Measurements from ENCODE around the gene GRAP2.
"Not testable (repeated sequence)": the region's sequence is repeated elsewhere in the genome, so short reads cannot be mapped to it uniquely, and the experiment has no call there.

Gene GRAP2

GRCh38 chr22:39900306-39901227, at the start of gene GRAP2:
Gene GRAP2 (plus strand): TSS chr22:39901084. CDS start chr22:39947107, 46,023 bp downstream.
- DNase-seq, result no peak

DNA sequence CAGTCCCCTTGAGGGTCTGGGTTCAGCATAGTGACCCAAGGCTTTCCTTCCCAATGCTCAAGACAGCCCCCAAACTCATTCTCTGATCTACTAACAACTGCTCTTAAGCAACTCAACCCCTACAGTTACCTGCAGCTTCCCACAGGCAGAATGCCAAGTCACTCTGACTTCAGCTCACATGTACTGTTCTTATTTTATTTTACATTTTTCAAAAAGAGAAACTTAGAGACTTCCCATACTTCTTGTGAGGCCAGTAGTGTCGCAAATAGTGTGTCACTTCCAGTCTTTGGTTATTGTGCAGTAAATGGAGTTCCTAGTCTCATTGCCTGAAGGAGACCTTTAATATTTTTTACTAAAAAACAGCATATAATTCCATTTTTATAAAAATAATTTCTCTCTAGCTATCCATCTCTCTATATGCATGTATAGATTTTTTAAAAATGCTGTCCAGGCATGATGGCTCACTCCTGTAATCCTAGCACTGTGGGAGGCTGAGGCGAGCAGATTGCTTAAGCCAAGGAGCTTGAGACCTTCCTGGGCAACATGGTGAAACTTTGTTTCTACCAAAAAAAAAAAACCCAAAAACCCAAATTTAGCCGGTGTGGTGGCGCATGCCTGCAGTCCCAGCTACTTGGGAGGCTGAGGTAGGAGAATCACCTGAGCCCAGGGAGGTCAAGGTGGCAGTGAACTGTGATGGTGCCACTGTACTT, 49.1 kb upstream of the GRAP2 start:
- no peak for DNase-seq

GRCh38 chr22:39852799-39853198, 48.1 kb upstream of the GRAP2 start:
- no peak for DNase-seq

GRCh38 chr22:39856588-39856987, 44.3 kb upstream of the GRAP2 start:
- no peak for DNase-seq

GRCh38 chr22:39859903-39860588, 40.8 kb upstream of the GRAP2 start:
- DNase-seq, result no peak

DNA sequence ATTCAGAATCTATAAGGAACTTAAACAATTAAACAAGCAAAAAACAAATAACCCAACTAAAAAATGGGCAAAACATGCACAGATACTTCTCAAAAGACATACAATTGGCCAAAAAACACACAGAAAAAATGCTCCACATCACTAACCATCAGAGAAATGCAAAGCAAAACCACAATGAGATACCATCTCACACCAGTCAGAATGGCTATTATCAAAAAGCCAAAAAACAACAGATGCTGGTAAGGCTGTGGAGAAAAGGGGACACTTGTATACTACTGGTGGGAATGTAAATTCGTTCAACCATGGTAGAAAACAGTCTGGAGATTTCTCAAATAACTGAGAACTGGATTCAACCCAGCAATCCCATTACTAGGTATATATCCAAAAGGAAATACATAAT, 32.1 kb upstream of the GRAP2 start:
- DNase-seq, result no peak

- not testable (repeated sequence) for DNase-seq
Measured at GRCh38 chr22:39869797-39870196, 31.1 kb upstream of the GRAP2 start.

- DNase-seq, result no peak
Measured at GRCh38 chr22:39871008-39871798, 29.7 kb upstream of the GRAP2 start.

DNA sequence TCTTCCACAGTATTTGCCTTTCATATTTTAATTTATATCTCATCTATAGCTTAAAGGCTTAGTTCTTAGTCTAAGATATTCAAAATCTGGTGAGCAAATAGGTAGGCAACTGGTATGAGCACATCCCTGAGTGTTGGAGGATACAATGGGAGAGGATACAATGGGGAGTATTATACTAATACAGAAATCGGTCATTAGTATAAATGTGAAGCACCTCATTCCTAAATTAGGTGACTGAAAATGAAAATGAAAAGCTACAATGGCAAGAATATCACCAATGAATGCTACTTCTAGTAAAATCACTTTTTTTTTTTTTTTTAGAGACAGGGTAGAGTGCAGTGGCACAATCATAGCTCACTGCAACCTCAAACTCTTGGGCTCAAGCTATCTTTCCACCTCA, 28.3 kb upstream of the GRAP2 start:
- no peak for DNase-seq

DNA sequence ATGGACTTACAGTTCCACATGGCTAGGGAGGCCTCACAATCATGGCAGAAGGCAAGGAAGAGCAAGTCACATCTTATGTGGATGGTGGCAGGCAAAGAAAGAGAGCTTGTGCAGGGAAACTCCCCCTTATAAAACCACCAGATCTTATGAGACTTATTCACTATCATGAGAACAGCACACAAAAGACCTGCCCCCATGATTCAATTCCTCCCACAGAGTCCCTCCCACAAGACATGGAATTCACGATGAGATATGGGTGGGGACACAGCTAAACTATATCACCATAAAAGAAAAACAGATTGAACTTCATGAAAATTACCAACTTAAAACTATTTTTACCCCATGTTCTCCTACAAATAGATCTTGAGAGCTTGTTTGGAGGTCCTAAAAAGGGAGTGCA, 26.9 kb upstream of the GRAP2 start:
- DNase-seq, result no peak

DNA sequence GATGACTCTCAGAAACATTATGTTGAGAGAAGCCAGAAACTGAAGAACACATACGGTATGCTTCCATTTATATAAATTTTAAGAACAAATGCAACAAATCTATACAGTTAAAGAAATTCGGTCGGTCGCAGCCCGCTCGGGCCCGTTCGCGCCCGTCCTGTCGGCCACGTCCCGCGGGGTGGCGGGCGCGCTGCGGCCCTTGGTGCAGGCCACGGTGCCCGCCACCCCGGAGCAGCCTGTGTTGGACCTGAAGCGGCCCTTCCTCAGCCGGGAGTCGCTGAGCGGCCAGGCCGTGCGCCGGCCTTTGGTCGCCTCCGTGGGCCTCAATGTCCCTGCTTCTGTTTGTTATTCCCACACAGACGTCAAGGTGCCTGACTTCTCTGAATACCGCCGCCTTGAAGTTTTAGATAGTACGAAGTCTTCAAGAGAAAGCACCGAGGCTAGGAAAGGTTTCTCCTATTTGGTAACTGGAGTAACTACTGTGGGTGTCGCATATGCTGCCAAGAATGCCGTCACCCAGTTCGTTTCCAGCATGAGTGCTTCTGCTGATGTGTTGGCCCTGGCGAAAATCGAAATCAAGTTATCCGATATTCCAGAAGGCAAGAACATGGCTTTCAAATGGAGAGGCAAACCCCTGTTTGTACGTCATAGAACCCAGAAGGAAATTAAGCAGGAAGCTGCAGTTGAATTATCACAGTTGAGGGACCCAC, 25.6 kb upstream of the GRAP2 start:
- not testable (repeated sequence) for DNase-seq

DNA sequence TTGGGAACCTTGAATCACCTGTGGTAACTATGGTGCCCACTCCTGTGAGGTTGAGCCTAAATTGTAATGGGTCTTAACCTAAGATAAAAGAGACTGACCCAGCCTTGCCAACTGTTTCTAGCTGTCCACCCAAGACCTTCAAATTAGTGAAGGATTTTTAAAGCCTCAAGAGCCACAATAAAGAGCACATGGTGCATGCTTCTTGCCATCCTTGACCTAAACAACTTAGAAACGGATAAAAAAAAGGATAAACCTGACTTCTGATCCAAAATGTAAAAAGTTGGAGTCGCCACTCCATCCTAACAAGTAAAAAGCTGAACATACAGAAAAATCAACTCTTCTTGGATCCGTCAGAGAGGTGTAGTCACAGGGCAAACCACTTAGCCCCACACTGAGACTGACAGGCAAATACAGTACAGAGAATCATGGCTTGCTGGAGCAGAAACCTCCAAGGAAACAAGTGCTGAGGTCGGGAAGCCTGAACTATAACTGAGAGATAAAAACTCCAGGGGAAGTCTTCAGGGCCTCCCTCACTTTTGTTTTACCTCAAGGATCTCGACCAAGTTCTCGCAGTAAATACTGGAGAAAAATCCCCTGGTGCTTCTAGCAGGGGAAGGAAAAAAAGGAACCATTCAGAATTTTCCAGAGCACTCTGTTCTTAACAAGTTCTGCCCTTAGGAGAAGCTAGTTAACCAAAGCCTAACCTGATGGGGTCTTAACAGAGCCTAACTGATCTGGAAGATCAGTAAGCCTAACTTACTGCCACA, 23.6 kb upstream of the GRAP2 start:
- no peak for DNase-seq

DNA sequence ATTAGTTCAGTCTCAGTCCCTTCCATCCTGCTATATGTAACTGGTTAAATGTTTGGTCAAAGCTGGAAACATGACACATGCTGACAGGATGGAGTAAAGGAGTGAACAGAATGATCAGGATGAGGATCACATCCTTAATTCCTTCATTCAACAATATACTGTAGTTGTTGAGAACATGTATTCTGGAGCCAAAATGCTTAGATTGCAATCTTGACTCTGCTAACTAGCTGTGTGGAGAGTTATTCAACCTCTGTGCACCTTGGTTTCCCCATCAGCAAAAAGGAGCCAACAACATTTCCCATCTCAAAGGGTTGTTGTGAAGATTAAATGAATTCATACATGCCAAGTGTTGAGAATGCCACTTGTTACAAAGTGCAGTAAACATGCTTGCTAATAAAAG, 20.2 kb upstream of the GRAP2 start:
- no peak for DNase-seq

GRCh38 chr22:39883057-39883456, 17.8 kb upstream of the GRAP2 start:
- DNase-seq, result no peak

DNA sequence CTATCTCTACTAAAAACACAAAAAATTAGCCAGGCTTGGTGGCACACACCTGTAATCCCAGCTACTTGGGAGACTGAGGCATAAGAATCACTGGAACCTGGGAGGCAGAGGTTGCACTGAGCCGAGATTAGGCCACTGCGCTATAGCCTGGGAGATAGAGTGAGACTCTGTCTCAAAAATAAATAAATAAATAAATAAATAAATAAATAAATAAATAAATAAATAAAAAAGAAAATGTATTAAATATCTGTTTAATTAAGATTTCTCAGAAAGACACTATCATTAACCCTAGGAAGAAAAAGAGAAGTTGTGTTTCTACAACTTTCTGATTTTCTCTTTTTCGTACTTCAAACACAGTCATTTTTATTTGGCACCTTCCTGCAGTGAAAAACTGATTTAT, 11.0 kb upstream of the GRAP2 start:
- DNase-seq, result not testable (repeated sequence)

GRCh38 chr22:39893526-39893925, 7.4 kb upstream of the GRAP2 start, which contains the start of gene ENTHD1:
Gene ENTHD1 (minus strand): TSS chr22:39893760. CDS start chr22:39887748, 6,012 bp downstream.
- no peak for DNase-seq

GRCh38 chr22:39894554-39895092, 6.3 kb upstream of the GRAP2 start:
- no peak for DNase-seq

GRCh38 chr22:39895682-39896081, 5.2 kb upstream of the GRAP2 start:
- DNase-seq, result no peak

GRCh38 chr22:39896313-39896996, 4.4 kb upstream of the GRAP2 start:
- DNase-seq, result no peak

DNA sequence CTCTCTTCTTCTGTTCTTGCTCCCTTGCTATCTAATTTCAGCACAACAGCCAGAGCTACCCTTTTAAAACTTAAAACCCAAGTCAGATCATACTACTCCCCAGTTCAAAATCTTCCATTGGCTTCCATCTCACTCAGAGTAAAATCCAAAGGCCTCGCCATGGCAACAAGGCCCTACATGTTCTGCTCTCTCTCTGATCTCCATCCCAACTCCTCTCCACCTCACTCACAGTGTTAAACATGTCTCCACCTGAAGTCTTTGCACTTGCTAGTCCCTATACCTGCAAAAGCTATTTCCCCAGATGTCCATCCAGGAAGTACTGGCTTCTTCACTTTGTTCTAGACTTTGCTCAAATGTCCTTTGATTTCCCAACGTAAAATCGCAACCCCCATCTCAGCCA, 3.0 kb upstream of the GRAP2 start:
- no peak for DNase-seq

Data from NCI-H1694 (cell line).